Activated T-helper 1 cell treated with anti-CD3 and anti-CD28 coated beads, Interleukin-12 subunit alpha, Interleukin-12 subunit beta, Interleukin-2, Interleukin-4 antibody, amounts not matched to agents 30 ng/mL and 10 ng/mL and 1 ng/mL, durations not matched to agents 14 hours and 24 hours and 36 hours (primary cell): ENCODE data around the gene LRRC8C. TPM values are rescaled to one million over a fixed set of nuclear protein-coding genes. Genes with fewer than 3 reads are reported as not detected.

Experiments
- DNase-seq: peaks from one replicate; pipeline ENCODE4 v3.0.0; 2021; ENCODE audit warnings: low spot score
- H3K27ac Mint-ChIP-seq: one replicate; pipeline ENCODE4 v1.8.0; 2021; ENCODE audit warnings: mild to moderate bottlenecking, mixed read lengths
- H3K27me3 Mint-ChIP-seq: one replicate; pipeline ENCODE4 v1.8.0; 2022; ENCODE audit warnings: mild to moderate bottlenecking, moderate library complexity, mixed read lengths; ENCODE audit not compliant: insufficient read depth
- H3K36me3 Mint-ChIP-seq: one replicate; pipeline ENCODE4 v1.8.0; 2021; ENCODE audit warnings: low read depth, mixed read lengths
- H3K4me1 Mint-ChIP-seq: one replicate; pipeline ENCODE4 v1.8.0; 2021; ENCODE audit warnings: low read depth, mixed read lengths
- H3K4me3 Mint-ChIP-seq: one replicate; pipeline ENCODE4 v1.8.0; 2021; ENCODE audit warnings: mild to moderate bottlenecking, moderate library complexity, mixed read lengths
- H3K9me3 Mint-ChIP-seq: one replicate; pipeline ENCODE4 v1.8.0; 2021; ENCODE audit warnings: mixed read lengths
- intact Hi-C: fragments of 100-400 bp; cut with micrococcal nuclease; formaldehyde crosslinking; loops from one replicate; pipeline ENCODE4 v1.15.1; 2024
- total RNA-seq: library from RNA; stranded (reverse); gene quantifications from 2 replicates; pipeline ENCODE4 v1.2.3, GENCODE V29; 2022

Gene LRRC8C
- total RNA-seq, 1 donor from 2014 or later, result 64.3 TPM

DNA sequence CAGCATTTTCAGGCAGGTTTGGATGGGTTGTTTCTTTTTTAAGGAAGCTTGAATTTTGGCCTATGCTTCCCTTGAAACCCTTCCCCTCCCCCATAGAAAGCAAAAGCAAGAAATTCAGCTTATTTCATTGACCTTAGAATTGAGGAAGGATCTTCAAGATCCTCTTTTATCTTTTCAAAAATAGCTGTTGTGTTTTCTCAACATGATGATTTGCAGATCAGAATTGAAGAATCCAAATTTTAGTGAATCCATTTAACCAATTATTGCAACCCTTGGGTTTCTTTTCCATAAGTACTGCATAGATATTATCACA is 73.7 kb downstream of the LRRC8C start:
- Mint-ChIP-seq H3K27me3 (no peaks in the 10 kb centered on the region), H3K27ac (no peak overlapping the region), H3K4me1 (peaks cover 59% of the 10 kb centered on the region), H3K9me3 (peaks cover 6% of the 10 kb centered on the region), H3K36me3 (peaks cover 47% of the 10 kb centered on the region), H3K4me3 (no peak overlapping the region)
- intact Hi-C loops, result no loop called here
- no peak for DNase-seq

DNA sequence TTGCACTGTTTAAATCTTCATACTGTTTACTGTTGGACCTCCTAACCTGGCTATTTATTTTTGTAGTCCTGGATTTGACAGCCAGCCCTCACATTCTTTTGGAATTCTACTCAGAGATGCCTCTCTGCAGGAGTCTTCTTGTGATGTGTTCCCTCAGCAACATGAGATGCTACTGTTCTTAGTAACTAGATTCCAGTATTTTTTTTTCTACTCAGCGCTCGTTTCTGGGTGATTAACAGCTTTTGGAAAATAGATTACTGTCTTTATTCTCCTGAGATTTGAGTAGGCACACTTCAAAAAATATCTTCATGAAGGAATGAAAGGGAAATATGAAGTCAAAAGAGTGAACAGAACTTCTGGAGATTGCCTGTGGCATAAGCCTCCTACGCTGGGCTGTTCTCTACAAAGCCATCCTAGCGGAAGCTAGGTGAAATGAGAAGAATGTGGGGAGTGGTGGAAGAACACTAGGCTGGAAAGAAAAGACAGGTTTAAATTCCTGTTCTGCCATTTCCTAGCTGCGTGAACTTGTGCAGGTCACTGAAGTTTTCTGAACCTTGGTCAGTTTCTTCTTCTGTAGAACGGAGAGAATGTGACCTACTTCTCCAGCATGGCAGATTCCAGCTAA is 75.9 kb downstream of the LRRC8C start:
- Mint-ChIP-seq H3K36me3 (peaks cover 50% of the 10 kb centered on the region), H3K27me3 (no peaks in the 10 kb centered on the region), H3K9me3 (peaks cover 6% of the 10 kb centered on the region), H3K4me1 (peaks cover 46% of the 10 kb centered on the region), H3K27ac (peak overlapping the region; percentile 48), H3K4me3 (no peak overlapping the region)
- no peak for DNase-seq
- intact Hi-C loops, result no loop called here

DNA sequence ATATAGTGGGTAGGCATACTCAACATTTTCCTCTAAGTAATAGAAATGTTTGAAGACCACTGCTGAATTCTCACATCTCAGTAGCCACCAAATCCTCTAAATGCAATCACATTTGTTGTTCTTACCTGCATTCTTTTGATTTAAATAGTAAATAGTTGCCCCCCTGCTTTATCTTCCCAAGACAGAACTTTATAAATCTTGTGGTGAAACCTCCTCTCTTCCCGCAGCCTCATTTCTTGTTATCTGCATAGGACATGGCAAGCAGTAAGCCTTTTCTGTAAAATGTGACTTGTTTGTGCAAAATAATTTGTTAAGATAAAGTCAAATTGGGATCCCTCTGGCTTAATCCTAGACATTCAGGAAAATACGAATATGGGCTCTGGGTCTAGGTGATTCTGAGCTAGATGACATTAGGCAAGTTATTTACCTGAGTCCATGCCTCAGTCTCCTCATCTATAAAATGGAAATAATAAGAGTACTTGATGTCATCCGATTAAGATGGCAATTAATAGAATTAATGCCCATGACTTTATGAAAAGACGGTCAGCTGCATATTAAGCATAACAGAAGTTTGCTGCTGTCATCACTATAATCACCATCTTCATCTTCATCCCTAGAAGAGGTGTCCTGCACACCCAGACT is 77.7 kb downstream of the LRRC8C start:
- no peak overlapping the region for H3K4me3 Mint-ChIP-seq
- DNase-seq, result no peak
- intact Hi-C loops, result no loop called here
- no peak overlapping the region for H3K27ac Mint-ChIP-seq
- peaks cover 51% of the 10 kb centered on the region for H3K4me1 Mint-ChIP-seq
- H3K9me3 Mint-ChIP-seq, result no peaks in the 10 kb centered on the region
- peaks cover 57% of the 10 kb centered on the region for H3K36me3 Mint-ChIP-seq
- no peaks in the 10 kb centered on the region for H3K27me3 Mint-ChIP-seq

DNA sequence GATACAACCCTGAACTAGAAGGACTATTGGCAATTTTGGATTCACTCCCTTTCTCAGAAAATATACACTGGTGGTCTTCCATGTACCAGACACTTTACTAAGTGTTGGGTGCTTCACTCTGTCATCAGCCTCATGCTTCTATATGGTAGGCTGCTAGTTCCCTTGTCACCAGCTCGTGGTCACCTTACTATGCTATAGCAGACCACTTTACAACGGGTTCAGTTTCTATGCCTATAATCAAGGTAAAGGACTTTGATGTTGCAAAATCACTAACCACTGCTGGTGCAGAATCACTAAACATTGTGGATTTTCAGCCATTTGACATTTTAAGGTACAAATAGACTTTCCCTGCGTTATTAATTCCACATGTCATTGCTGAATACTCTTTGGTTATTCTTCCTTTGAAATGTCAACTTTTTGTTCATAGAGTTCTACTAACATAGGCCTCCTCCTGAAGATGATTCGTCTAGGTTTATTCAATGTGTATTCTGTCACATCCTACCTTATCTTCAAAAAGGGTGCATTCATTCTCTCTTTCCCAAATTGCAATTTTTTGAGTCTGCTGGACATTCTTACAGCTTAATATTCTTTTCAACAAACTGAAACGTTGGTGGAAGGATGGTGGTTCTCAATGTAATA is 78.3 kb downstream of the LRRC8C start:
- DNase-seq, result no peak
- H3K36me3 Mint-ChIP-seq, result peaks cover 62% of the 10 kb centered on the region
- H3K9me3 Mint-ChIP-seq, result no peaks in the 10 kb centered on the region
- H3K4me3 Mint-ChIP-seq, result no peak overlapping the region
- H3K27me3 Mint-ChIP-seq, result no peaks in the 10 kb centered on the region
- peaks cover 50% of the 10 kb centered on the region for H3K4me1 Mint-ChIP-seq
- intact Hi-C loops, result no loop called here
- H3K27ac Mint-ChIP-seq, result no peak overlapping the region

DNA sequence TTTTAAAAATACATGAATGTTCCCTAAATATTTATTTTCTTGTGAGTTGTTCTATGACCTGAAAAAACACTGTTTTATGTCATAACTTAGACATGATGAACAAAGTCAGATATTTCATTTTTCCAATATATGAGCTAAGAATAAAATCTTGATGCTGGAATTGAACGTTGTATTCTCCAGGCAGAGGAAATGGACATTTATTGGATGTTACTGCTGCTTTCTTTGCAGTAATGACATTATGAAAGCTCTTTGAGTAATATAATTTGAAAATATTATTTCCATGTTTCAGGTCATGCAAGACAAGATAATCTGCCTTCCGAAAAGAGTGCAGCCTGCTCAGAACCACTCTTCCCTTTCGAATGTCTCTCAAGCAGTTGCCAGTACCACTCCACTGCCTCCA is 79.5 kb downstream of the LRRC8C start:
- H3K27me3 Mint-ChIP-seq, result no peaks in the 10 kb centered on the region
- peak overlapping the region; percentile 44 for H3K27ac Mint-ChIP-seq
- DNase-seq, result no peak
- peaks cover 53% of the 10 kb centered on the region for H3K4me1 Mint-ChIP-seq
- intact Hi-C loops, result no loop called here
- peaks cover 64% of the 10 kb centered on the region for H3K36me3 Mint-ChIP-seq
- no peaks in the 10 kb centered on the region for H3K9me3 Mint-ChIP-seq
- no peak overlapping the region for H3K4me3 Mint-ChIP-seq

DNA sequence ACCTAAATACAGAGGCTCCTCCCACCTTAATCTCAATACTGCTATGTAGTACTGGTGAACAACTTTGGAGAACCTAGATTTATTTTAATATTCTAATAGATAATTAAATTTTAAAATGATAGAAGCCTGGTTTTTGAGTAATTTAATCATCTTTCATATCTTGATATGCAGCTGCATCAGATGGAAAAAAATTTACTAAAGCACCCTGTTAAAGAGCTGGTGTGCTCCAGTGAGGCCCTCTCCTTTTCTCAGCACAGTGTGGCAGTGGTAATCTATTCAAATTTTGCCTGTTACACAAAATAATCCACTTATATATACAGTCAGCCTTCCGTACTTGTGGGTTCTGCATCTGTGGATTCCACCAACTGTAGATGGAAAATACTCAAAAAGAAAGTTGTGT is 82.8 kb downstream of the LRRC8C start:
- H3K27ac Mint-ChIP-seq, result peak overlapping the region; percentile 53
- peaks cover 57% of the 10 kb centered on the region for H3K36me3 Mint-ChIP-seq
- peaks cover 71% of the 10 kb centered on the region for H3K4me1 Mint-ChIP-seq
- no peak for DNase-seq
- intact Hi-C loops, result loop anchor here (1.0 to 5.0 kb wide), 3 partner anchors 39 to 282 kb away; partner anchors contain the start of gene ZNF326
- H3K27me3 Mint-ChIP-seq, result no peaks in the 10 kb centered on the region
- no peak overlapping the region for H3K4me3 Mint-ChIP-seq
- no peaks in the 10 kb centered on the region for H3K9me3 Mint-ChIP-seq

DNA sequence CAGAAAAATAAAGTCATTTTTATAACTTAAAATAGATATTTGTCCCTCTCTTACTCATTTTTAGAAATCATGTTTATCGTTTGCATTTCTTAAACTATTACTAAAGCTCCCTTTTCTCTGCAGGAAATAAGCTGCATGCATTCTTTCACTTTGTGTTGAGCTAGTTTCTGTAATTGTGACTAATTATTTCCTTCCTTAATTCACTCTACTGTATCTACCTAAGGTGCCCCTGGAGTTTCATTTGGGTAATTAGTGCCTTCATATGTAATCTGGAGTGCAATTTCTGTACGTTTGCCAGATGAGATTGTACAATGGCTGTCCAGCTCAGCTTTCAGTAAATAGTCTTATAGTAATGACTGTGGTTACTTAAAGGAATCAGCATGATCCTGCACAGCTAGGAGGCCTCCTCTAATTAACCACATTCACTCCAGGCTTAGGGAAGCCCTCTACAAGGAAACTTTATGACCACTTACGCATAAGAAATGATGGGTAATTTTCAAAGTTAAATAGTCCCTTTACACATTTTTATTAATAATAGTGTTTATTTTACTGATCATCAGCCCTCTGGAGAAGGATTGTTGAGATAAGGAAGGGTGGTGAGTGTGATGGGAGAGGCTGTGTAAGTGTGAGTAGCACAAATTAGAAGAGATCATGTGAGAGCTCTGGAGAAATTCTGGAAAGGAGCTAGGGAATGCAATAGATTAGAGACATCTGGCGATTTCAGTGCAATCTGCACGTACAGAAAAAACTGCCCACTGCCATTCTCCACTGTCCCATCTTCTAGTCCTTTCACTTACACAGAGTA is 86.8 kb downstream of the LRRC8C start:
- peaks cover 4% of the 10 kb centered on the region for H3K9me3 Mint-ChIP-seq
- peak overlapping the region; percentile 100 for H3K27ac Mint-ChIP-seq
- H3K4me3 Mint-ChIP-seq, result peak overlapping the region; percentile 76
- intact Hi-C loops, result loop anchor here (1.0 to 5.0 kb wide), 18 partner anchors 20 to 852 kb away; partner anchors contain the start of gene ZNF326
- H3K4me1 Mint-ChIP-seq, result peaks cover 88% of the 10 kb centered on the region
- DNase-seq, result no peak
- H3K36me3 Mint-ChIP-seq, result peaks cover 46% of the 10 kb centered on the region
- H3K27me3 Mint-ChIP-seq, result no peaks in the 10 kb centered on the region

DNA sequence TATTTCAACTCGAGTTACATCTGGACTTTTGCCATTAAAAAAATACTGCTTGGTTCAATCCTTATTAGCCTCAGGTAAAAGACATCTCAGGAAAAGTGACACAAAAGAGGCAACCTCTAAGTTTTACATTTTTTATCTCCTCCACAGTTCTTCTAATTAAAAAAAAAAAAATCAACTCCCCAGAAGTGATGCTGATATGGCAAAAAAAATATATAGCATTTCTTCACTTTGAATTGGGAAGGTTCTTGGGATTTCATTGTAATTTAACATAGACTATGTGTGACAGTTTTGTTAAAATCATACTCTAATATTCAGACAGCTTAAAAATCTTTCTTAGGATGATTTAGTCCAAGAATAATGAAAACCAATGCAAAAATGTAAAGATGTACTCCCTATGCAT is 87.9 kb downstream of the LRRC8C start:
- H3K36me3 Mint-ChIP-seq, result peaks cover 43% of the 10 kb centered on the region
- no peaks in the 10 kb centered on the region for H3K27me3 Mint-ChIP-seq
- peak overlapping the region; percentile 46 for H3K4me3 Mint-ChIP-seq
- no peak for DNase-seq
- H3K27ac Mint-ChIP-seq, result peak overlapping the region; percentile 100
- H3K4me1 Mint-ChIP-seq, result peaks cover 91% of the 10 kb centered on the region
- peaks cover 4% of the 10 kb centered on the region for H3K9me3 Mint-ChIP-seq
- intact Hi-C loops, result loop anchor here (1.0 to 5.0 kb wide), 4 partner anchors 10 to 854 kb away; partner anchors contain the start of gene LRRC8B

DNA sequence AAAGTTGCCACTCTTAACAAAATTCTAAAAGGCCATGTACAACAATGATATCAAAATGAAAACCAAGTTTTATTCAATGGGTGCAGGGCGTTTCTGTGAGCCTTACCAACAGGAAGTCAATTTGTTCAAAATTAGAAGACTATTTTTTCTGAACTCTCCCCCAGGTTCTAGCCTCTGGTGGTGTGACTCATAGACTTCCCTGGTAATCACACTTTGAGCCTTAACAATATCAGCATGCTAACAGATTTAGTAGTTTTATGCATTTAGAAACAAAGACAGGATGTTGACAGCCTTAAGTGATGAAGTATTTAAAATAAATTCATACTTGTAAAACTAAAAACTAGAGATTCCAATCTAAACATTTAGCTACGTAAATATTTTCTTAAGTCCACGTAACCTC is 88.4 kb downstream of the LRRC8C start:
- peak overlapping the region; percentile 46 for H3K4me3 Mint-ChIP-seq
- H3K9me3 Mint-ChIP-seq, result peaks cover 4% of the 10 kb centered on the region
- peaks cover 91% of the 10 kb centered on the region for H3K4me1 Mint-ChIP-seq
- no peaks in the 10 kb centered on the region for H3K27me3 Mint-ChIP-seq
- intact Hi-C loops, result loop anchor here (1.0 to 5.0 kb wide), 4 partner anchors 10 to 854 kb away; partner anchors contain the start of gene LRRC8B
- H3K27ac Mint-ChIP-seq, result peak overlapping the region; percentile 100
- H3K36me3 Mint-ChIP-seq, result peaks cover 44% of the 10 kb centered on the region
- DNase-seq, result peak; percentile 30

DNA sequence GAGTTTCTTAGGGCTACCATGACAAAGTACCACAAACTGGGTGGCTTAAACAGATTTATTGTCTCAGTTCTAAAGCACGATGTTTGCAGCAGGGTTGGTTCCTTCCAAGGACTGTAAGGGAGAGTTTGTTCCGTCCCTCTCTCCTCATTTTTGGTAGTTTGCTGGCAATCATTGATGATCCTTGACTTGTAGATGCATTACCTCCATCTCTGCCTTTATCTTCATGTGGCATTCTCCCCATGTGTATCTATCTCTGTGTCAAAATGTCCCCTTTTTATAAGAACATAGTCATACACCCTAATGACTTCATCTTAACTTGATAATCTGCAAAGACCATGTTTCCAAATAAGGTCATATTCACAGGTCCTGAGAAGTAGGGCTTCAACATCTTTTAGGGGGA is 90.2 kb downstream of the LRRC8C start:
- H3K36me3 Mint-ChIP-seq, result peaks cover 42% of the 10 kb centered on the region
- peaks cover 5% of the 10 kb centered on the region for H3K9me3 Mint-ChIP-seq
- intact Hi-C loops, result loop anchor here (5.0 kb wide), 1 partner anchor 856 kb away; no protein-coding TSS in a partner anchor
- peaks cover 92% of the 10 kb centered on the region for H3K4me1 Mint-ChIP-seq
- peak overlapping the region; percentile 23 for H3K4me3 Mint-ChIP-seq
- peak overlapping the region; percentile 99 for H3K27ac Mint-ChIP-seq
- DNase-seq, result no peak
- no peaks in the 10 kb centered on the region for H3K27me3 Mint-ChIP-seq

DNA sequence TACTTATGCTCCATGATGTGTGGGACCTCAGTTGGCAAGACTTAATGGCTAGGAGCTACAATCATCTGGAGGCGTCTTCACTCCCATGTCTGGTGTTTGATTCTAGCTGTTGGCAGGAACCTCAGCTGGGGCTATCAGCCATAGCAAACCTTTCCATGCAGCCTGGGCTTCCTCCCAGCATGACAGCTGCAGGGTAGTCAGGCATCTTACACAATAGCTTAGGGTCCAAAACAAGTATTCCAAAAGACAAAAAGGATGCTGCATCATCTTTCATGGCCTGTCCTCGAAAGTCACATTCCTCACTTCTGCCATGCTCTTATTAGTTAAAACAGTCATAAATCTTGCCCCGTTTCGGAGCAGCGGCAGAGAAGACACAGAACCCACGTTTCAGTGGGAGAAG is 90.9 kb downstream of the LRRC8C start:
- Mint-ChIP-seq H3K36me3 (peaks cover 48% of the 10 kb centered on the region), H3K4me3 (peak overlapping the region; percentile 35), H3K9me3 (peaks cover 7% of the 10 kb centered on the region), H3K27ac (peak overlapping the region; percentile 99), H3K4me1 (peaks cover 93% of the 10 kb centered on the region), H3K27me3 (no peaks in the 10 kb centered on the region)
- intact Hi-C loops, result loop anchor here (1.0 to 5.0 kb wide), 7 partner anchors 8 to 857 kb away; no protein-coding TSS in a partner anchor
- DNase-seq, result no peak

DNA sequence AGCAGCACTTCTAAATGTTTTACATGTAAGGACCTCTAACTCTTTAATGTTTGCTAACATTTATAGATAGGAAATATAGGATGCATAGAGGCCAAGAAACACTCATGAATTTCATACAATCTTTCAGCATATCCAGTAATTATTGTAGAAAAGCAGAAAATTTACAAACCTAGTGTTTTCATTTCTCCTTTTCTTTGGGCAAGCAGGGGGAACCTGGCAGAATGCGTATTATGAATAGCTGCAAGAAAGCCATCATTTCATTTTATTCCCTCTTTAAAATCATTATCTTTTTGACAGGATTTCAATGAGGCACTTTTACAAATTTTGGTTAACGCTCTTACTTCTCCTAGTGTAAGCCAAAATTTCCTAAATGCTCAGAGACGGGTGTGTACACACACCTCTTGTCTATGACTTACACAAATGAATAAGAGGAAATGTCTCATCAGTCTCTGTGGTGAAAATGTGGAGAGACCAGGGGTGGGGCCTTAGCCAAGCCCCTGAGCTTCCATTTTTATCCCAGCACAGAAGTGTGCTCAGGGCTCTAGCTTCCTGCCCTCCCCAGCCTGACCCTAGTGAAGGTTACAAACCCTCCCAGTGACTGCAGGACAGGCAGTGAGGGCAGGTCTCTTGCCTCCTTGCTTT is 91.6 kb downstream of the LRRC8C start:
- no peaks in the 10 kb centered on the region for H3K27me3 Mint-ChIP-seq
- peaks cover 92% of the 10 kb centered on the region for H3K4me1 Mint-ChIP-seq
- peak; percentile 63 for DNase-seq
- peaks cover 50% of the 10 kb centered on the region for H3K36me3 Mint-ChIP-seq
- peak overlapping the region; percentile 99 for H3K27ac Mint-ChIP-seq
- peak overlapping the region; percentile 35 for H3K4me3 Mint-ChIP-seq
- intact Hi-C loops, result loop anchor here (1.0 to 5.0 kb wide), 7 partner anchors 8 to 857 kb away; no protein-coding TSS in a partner anchor
- H3K9me3 Mint-ChIP-seq, result peaks cover 7% of the 10 kb centered on the region
